ENCODE data around the gene TIMM29.

DNA sequence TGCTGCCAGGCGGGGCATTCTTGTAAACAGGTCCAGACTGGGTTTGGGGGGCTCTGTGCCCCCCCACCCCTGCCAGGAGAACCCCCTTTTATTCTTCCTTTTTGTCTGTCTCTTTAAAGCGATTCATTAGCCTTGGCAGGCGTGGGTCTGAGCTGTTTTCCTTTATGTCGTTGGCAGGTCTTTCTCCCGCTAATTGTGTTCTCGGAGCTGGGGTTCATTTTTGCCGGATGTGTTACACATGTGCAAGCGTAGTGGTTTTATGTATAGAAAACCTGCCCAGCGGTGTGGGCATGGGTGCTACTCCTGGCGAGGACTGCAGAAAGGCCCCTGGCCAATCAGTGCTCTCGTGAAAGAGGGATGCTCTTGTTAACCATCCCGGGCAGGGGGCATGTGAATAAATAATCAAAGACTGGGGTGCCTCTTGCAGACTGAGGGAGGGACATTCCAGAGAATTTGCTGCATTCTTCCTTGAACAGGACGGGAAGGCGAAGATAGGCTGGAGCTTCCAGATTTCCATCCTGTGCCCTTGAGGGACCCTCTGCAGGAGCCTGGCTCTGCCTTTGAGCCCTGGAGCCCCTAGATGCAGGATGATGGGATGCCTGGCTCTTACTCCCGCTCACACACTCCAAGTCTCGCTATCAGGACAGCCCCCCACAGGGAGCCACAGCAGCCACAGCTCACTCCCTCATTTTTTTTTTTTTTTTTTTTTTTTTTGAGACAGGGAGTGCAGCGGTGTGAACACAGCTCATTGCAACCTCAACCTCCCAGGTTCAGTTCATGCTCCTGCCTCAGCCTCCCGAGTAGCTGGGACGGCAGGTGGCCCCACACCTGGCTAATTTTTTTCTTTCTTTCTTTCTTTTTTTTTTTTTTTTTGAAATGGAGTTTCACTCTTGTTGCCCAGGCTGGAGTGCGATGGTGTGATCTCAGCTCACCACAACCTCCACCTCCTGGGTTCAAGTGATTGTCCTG lies 43.1 kb upstream of the TIMM29 start:
- TF ChIP-seq TAF1 (IDR thresholded peaks at IDR 0.05; ENCODE audit: control insufficient read depth, extremely low read depth, insufficient read depth, low read length, severe bottlenecking) = no peak
- TF ChIP-seq, protein P1, sequence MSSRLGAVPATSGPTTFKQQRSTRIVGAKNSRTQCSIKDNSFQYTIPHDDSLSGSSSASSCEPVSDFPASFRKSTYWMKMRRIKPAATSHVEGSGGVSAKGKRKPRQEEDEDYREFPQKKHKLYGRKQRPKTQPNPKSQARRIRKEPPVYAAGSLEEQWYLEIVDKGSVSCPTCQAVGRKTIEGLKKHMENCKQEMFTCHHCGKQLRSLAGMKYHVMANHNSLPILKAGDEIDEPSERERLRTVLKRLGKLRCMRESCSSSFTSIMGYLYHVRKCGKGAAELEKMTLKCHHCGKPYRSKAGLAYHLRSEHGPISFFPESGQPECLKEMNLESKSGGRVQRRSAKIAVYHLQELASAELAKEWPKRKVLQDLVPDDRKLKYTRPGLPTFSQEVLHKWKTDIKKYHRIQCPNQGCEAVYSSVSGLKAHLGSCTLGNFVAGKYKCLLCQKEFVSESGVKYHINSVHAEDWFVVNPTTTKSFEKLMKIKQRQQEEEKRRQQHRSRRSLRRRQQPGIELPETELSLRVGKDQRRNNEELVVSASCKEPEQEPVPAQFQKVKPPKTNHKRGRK (tag; IDR thresholded peaks at IDR 0.05) = no peak
- TF ChIP-seq GABPB1 (CRISPR knock-in tag; IDR thresholded peaks at IDR 0.05) = no peak
- TF ChIP-seq, protein P2, sequence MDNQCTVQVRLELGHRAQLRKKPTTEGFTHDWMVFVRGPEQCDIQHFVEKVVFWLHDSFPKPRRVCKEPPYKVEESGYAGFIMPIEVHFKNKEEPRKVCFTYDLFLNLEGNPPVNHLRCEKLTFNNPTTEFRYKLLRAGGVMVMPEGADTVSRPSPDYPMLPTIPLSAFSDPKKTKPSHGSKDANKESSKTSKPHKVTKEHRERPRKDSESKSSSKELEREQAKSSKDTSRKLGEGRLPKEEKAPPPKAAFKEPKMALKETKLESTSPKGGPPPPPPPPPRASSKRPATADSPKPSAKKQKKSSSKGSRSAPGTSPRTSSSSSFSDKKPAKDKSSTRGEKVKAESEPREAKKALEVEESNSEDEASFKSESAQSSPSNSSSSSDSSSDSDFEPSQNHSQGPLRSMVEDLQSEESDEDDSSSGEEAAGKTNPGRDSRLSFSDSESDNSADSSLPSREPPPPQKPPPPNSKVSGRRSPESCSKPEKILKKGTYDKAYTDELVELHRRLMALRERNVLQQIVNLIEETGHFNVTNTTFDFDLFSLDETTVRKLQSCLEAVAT (IDR thresholded peaks at IDR 0.05) = no peak
- TF ChIP-seq TBP (optimal IDR thresholded peaks at IDR 0.05; ENCODE audit: low read depth, low read length) = no peak
- no peak for TF ChIP-seq CHCHD3 (CRISPR knock-in tag; IDR thresholded peaks at IDR 0.05)
- TF ChIP-seq KLF13 (tag; IDR thresholded peaks at IDR 0.05; ENCODE audit: borderline replicate concordance, low read depth) = no peak
- no peak for TF ChIP-seq EP300 (IDR thresholded peaks at IDR 0.05; ENCODE audit: low read length)
- TF ChIP-seq RAD21 (CRISPR knock-in tag; conservative IDR thresholded peaks at IDR 0.05 in 1 of 2, IDR thresholded peaks at IDR 0.05 in 1 of 2) = no peak
- no peak for TF ChIP-seq POLR2AphosphoS5 (IDR thresholded peaks at IDR 0.05; ENCODE audit: control insufficient read depth, insufficient read depth, low read depth, low read length)
- TF ChIP-seq TSC22D4 (tag; IDR thresholded peaks at IDR 0.05) = no peak

All from K562 (cell line).